AG08396 (cell line): ENCODE results near the gene SORT1.
"Not testable (repeated sequence)": the region's sequence is repeated elsewhere in the genome, so short reads cannot be mapped to it uniquely, and the experiment has no call there.

Experiments used
- DNase-seq: peaks from one replicate; pipeline ENCODE4 v3.0.0; 2012; ENCODE audit warnings: low spot score, mixed read lengths

Gene SORT1

DNA sequence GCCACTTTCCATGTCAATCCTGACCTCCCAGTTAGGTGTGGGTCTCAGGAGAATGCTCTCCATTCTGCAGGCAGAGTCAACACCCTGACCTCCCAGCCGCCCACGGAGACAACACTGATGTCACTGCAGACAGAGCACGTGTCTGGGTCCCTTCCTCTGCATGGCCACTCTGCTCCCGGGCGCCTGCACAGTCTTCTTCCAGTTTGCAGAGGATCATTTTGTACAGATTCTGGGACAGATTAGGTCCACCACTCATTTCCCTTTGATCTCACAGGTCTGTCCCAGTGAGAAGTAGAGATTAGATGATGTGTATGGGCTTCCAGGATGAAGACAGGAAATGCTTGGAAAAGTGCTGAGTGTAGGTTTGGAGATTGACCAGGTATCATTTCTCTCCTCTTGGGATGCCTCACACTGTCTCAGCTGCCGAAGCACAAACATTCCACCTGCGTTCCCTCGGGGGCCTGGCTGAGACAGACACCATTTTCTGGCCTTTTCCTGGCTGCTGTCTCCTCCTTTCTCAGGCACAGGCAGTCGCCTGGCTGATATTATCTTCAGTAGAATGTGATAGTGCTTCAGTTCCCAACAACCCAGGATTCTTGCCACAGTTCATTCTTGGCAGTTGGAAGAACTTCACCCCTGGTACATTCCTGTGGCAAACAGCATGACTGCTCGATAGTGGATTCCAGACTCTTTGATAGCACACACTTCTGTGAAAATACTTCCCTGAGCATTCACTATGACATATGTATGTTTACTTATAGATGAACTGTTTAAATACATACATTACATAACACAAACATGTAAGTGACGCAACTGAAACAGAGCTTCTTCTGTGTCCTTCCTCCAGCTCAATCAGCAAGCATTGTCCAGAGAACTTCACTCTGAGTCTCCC, 98.8 kb downstream of the SORT1 start:
- DNase-seq = peak; percentile 81

DNA sequence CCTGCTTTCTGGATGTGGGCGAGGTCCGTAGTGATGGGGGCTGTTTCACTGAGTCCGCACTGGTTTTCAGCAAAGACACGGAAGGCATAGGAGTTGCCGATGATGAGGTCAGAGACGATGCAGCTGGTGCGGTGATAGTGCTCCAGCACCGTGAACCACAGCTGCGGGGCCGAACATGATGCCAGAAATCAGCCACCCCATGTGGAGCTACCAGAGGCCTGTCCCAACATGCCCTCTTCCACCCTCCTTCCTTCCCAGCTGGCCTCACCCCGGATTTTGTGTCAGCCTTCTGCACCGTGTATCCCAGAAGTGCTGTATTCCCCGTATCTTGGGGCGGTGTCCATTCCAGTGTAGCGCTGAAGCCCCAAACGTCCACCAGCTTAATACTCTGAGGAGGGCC, 100.9 kb downstream of the SORT1 start:
- DNase-seq = no peak

DNA sequence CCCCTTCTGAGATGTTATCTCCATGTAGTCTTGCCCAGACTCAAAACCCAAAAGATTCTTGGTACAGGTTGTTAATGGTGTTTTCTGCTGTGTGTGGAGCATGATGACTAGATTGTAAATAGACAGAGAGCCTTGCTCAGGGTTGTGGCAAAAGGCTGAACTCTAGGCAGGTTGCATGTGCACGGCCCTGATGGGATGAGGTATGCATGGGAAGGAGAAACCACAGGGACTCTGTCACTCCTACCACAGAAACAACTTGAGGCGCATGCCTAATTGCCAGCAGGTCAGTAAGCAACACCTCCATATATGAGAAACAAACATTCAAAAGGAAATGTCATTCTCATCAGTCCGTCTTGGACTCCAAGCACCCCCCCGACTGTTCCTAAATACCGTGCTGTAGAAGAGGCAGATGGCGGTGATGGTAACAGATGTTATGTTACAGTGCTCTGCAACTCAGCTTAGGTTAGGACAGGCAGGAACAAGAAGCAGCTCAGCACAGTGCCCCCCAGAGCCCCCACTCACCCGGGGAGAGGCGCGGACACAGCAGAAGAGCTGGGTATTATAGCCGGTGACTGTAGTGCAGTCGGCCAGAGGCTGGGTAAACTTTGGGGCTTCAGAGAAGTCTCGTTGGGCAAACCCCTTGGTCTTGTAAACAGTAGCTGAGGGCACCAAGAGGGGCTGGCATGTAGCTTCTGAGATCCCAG, 101.9 kb downstream of the SORT1 start:
- no peak for DNase-seq

DNA sequence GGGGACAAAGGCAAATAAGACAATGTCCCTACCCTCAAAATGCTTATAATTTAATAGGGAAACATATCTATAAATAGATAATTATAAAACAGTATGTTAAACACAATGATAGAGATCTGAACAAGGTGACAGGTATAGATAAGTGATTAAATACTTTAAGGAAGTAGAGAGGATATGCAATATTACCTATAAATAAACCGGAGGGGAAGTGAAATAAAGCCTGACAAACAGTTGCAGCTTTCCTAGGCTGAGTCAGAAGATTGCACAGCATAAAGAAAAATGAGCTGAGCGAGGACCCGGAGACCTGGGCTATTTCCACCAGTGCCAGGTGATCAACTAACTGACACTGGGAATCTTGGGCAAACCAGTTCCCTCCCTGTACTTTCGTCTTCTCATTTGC, 103.2 kb downstream of the SORT1 start:
- no peak for DNase-seq

DNA sequence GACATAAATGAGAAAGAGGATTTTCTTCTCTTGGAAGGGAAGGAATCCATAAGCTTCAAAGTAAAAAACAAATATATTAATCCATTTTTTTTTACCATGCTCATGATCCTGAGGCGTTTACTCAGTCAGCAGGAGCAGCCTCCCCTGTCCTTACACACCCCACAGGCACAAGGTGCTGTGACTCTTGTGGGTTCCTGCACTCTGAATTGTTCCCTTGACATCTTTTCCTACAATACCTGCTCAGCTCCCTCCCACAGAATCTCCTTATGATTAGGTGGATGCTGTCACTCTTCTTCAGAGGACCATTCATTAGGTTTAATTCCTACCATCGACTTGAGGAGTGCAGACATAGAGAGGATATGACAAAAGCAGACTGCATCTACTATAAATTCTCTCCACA, 104.7 kb downstream of the SORT1 start:
- DNase-seq = no peak

DNA sequence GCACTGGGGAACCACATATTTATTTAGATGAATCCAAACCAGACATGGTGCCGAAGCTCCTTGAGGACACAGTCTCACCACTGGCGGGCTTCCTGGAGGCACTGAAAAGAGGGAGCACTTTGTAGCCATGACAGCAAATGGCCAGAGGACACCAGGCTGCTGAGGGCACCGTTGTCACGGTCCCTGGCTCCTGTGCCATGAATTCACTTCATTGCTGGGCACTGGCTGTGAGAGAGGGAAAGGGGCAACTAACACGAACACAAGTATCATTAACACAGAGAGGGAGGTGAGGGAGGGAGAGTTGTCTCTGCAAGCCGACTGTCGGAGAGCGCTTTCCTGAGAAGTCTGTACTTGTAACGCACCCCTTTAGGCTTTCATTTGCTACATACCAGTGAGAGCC, 105.4 kb downstream of the SORT1 start:
- no peak for DNase-seq

DNA sequence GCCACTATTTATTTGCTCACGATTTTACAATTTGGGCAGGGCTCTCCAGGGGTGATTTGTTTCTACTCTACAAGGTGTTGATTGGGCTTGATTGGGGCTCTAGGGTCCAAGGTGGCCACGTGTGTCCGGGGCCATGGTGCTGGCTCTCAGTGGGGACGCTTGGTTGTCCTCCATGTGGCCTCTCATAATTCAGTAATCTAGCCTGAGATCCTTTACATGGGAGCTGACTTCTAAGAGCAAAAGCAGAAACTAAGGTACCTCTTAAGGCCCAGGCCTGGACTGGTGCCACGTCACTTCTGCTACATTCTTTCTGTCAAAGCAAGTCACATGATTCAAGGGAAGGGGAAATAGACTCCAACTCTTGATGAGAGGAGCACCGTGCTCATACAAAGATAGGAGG, 106.7 kb downstream of the SORT1 start:
- no peak for DNase-seq

DNA sequence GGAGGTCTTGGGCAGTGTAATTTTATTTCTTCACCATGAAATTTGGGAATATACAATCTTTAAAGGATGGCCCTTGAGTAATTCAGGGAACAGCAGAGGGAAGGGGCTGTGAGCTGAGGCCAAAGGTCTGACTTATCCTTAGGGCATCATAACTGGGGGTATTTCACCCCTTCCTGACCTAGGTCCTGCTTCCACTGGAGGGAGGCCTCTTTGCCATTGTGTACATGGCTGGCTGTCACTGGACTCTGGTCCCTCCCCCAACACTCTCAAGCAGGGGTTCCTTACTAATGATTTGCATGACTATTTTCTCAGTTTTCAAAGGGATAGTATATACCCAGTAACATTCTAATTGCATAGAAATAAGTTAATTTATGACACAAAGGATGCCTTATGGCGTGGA, 107.6 kb downstream of the SORT1 start:
- no peak for DNase-seq

DNA sequence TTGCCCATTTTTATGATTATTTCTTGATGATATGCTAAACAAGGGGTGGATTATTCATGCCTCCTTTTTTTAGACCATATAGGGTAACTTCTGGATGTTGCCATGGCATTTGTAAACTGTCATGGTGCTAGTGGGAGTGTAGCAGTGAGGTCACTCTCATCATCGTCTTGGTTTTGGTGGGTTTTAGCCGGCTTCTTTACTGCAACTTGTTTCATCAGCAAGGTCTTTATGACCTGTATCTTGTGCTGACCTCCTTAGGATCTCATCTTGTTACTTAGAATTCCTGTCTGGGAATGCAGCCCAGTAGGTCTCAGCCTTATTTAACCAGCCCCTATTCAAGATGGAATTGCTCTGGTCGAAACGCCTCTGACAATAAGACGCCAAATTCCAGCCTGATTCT, 111.0 kb downstream of the SORT1 start:
- DNase-seq = not testable (repeated sequence)

DNA sequence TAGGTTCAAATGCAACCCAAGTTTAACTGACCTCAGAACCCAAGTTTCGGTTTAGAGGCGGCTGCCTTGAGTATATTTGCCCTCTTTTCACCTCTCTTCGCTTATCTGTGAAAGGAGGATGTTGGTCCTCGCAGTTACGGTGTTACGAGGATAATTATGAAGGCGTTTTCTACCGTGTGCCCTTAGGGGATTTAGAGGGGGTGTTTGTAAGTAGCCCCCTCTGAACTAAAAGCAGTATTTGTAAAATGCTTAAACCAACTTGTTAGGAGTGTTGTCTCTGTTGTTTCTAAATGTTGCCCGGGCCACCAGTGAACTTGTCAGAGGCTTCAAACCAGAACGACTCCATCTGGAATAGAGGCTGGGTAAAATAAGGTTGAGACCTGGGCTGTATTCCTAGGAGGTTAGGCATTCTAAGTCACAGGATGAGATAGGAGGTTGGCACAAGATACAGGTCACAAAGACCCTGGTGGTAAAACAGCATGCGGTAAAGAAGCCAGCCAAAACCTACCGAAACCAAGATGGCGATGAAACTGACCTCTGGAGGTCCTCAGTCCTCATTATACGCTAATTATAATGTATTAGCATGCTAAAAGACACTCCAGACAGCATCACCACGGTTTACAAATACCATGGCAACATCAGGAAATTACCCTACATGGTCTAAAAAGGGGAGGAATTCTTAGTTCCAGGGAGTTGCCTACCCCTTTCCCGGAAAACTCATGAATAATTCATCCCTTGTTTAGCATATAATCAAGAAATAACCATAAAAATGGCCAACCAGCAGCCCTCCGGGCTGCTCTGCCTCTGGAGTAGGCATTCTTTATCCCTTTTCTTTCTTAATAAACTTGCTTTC, 113.7 kb downstream of the SORT1 start:
- no peak for DNase-seq

DNA sequence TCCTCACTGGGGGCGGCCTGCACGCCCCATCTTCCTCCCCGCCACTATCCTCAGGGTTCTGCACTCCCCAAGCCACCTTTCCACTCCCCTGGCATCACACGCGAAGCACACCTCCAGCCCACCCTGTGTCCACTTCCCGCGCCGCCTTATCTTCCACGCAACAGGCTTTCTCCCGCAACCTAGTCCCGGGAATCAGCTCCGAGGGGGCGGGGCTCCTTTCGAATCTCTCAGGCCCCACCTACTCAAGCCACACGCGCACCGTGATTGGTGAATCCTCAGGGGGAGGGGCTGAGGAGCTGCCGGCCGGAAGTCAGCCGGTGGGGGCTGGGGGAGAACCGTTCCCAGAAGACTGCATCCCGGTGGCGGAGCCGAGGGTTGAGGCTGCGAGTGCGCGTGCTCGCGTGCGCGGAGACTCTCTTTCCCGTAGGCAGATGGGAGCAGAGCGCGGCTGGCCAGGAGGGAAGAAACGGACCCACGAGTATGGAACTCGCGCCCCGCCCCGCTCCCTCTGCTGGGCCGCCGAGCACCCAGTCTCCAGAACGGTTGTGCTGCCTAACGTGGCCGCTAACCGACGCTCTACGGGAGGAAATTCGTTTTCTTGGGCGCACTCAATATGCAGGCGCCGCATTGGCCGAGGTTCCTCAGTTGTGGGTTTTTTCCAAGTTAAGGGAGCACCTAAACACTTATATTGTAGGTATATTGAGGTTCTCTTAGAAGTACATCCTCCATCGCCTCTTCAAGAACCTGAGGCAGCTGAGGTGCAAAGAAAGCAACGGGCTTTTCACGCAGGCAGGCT, 114.6 kb downstream of the SORT1 start, which contains the start of gene PSRC1:
Gene PSRC1, minus strand, starts transcription at position 194 of the 796 bp plus-strand sequence.
- DNase-seq = peak; percentile 97

DNA sequence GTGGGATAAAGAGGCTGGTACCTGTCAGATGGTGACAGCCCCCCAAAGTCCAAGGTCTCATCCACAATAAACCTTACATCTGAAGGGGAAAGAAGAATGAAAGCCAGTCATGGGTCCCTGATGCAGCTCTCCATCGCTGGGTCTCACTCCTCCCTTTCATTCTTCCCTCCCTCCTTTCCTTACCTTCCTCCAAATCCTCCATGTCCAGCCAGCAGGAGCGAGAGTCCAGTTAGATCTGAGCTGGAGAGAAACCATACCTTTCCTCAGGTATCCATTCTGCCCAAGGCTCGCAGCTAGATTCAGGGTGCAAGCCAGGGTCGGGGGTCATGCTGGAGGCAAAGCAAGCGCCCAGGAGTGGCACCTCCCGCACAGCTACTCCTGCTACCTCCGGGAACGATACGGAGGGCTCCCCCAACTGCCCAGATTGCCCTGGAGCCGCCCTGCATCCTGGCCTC, 115.2 kb downstream of the SORT1 start:
- peak; percentile 7 for DNase-seq

DNA sequence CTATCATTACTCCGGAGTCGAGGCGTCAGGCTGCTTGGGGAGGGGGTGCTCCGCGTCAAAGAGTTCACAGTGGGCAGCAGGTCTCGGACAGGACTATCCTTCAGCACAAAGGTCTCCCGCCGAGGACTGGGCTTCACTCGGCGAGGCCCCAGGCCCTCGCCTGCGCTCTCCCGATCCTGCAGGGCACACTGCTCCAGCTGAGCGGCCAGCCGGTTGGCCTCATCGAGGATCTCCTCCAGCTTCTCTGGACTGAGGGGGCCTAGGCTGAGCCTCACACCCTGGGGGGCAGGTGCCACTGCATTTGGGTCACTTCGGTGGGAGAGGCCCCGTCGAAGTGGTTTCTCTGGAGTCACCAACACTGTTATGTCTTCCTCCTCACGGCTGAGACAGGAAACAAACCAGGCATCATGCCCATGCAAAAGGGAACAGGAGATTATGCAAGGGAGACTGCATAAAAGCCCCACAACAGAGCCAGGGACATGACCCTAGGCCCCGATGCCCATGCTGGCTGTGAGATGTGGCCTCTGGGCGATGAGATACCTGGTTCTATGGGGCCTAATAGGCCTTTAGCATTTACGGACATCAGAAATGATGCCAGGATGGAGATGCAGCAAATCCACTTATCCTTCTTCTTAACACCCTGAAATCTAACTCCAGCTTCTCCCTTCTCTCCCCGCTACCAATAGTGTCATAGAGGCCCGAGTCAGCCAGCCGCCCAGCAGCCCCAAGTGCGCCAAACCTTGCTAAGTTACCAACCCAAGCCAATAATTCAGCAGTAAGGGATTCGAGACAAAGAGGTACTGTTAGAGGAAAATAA, 115.8 kb downstream of the SORT1 start:
- peak; percentile 14 for DNase-seq

DNA sequence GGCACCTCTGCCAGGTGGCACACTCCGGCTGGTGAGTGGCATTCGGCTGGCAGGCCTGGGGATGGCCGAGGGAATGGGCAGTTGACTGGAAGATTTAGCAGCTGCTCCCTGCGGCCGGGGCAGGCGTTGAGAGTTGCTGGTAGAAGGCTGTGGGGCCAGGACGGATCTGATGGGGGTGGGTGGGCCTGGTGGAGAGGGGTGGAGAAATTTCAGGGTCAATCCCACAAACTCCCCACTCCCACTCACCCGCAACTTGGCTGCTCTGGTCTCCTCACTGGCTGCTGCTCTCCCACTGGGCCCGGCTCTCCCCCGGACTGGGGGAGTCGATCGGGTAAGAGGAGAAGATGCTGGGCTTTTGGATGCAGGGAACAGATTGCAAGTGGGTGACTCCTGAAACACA, 116.9 kb downstream of the SORT1 start:
- DNase-seq = no peak

DNA sequence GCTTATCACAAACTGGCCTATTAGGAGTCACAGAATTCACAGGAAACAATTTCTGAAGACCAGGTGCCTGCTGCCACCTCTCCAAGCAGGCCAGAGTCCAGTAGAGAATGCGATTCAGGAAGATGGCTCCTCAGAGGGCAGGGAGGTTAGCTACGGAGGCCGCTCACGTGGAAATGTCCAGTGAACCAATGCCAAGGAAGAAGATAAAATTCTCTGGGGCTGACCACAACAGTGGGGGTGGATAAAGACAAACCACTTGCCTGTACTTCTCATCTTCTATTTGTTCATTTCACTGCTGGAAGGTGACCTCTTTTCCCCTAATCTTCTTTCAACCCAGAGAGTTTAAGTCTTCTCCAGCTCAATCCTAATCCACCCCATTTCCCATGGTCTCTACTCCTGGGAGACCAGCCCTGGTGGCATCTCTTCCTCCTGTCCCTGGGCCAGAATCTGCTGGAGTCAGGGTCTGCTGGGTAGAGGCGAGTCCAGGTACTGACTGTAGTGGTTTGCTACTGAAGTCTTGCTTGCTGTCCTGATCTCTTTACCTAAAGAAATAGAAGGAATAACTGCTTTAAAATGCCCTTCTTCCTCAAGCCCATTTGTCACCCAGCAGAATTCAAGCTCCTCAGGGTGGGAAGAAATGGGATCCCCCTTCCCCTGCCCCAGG, 118.0 kb downstream of the SORT1 start:
- DNase-seq = no peak

DNA sequence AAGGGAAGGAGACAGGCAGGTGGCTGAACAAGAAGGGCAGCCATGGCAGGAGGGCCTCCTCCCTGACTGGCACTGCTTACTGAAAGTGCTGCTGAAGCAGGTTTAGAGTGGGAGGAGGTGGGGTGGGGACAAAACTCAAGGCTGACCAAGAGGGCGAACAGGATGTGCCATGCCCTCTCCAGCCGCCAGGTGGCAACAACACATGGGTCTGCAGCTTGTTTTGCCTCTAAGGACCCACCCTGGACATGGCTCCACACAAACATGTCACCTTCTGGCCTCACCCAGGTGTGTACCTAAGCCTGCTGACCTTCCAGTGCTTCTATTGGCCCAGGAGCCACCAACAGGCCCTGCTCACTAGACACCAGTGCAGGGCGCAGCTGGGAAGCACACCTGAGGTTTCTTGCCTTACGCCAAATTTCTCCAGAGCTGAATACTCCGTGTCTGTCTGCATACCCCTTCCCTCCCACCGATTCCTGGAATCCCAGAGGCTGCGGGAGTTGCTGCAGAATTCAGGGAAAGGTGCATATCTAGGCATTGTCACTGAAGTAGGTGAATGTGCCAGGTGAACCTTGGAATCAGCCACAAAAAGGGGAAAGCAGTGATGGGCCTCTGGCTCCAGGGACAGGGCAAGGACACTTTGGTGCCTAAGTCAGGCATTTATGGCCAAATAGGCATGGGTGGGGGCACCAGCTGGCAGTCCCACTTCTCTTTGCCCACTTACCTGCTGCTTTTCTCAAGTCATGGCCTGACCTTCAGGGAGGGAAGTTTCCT, 120.1 kb downstream of the SORT1 start:
- DNase-seq = peak; percentile 83

DNA sequence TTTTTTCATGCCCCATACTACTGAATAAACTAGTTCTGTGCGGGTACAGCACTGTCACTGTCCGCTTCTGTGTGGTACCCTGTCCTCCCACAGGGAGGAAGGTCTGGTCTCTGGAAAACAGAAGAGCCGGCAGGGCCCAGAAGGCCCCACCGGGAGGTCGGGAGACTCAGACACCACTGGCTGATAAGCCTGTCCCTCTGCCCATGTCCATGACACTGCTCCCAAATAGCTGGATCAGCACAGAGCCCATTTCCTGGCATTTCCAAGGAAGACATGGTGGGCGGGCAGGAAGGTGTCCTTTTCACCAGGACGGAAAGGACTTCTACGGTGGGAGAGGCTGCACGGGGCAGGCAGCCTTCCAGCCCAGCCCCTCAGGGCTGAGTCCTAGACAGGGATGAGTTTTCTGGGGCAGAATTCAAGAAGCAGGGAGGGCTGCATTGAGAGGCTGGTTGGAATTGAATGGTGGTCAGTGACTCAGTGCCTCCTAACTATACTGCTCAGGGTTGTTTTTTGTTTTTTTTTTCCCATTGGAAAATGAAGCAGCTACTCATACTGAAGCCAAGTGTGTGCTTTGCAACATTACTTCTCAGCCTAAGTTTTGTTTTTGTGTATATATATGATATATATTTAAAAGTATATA, 121.9 kb downstream of the SORT1 start:
- DNase-seq = no peak

DNA sequence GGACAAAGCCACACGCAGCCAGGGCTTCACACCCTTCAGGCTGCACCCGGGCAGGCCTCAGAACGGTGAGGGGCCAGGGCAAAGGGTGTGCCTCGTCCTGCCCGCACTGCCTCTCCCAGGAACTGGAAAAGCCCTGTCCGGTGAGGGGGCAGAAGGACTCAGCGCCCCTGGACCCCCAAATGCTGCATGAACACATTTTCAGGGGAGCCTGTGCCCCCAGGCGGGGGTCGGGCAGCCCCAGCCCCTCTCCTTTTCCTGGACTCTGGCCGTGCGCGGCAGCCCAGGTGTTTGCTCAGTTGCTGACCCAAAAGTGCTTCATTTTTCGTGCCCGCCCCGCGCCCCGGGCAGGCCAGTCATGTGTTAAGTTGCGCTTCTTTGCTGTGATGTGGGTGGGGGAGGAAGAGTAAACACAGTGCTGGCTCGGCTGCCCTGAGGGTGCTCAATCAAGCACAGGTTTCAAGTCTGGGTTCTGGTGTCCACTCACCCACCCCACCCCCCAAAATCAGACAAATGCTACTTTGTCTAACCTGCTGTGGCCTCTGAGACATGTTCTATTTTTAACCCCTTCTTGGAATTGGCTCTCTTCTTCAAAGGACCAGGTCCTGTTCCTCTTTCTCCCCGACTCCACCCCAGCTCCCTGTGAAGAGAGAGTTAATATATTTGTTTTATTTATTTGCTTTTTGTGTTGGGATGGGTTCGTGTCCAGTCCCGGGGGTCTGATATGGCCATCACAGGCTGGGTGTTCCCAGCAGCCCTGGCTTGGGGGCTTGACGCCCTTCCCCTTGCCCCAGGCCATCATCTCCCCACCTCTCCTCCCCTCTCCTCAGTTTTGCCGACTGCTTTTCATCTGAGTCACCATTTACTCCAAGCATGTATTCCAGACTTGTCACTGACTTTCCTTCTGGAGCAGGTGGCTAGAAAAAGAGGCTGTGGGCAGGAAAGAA, 122.9 kb downstream of the SORT1 start:
- peak; percentile 72 for DNase-seq
